Right atrium auricular region (tissue), 2 donors: ENCODE data around the gene ZNF132. TPM values are rescaled to one million over a fixed set of nuclear protein-coding genes. Genes with fewer than 3 reads are reported as not detected.
"Not testable (repeated sequence)": the region's sequence is repeated elsewhere in the genome, so short reads cannot be mapped to it uniquely, and the experiment has no call there.

ENCODE experiments used
- DNase-seq: peaks from one replicate; pipeline ENCODE4 v3.0.0-alpha.2; 2019; ENCODE audit warnings: low spot score
- H3K27ac ChIP-seq, 2 donors: fragments of 200-600 bp; sonication (generic); 1 replicate in 1 of 2; 2 replicates in 1 of 2; pipeline ENCODE4 v1.5.1; 2016 to 2019
- H3K27me3 ChIP-seq, 2 donors: fragments of 200-600 bp; sonication (generic); one replicate each; pipeline versions ENCODE4 v1.5.1 to v1.6.0; 2017 to 2019
- H3K36me3 ChIP-seq: fragments of 200-600 bp; sonication (generic); one replicate; pipeline ENCODE4 v1.5.1; 2016
- H3K4me1 ChIP-seq, 2 donors: fragments of 200-600 bp; sonication (generic); one replicate each; pipeline versions ENCODE4 v1.5.1 to v1.6.0; 2017 to 2019
- H3K4me3 ChIP-seq, 2 donors: fragments of 200-600 bp; sonication (generic); 1 replicate in 1 of 2; 2 replicates in 1 of 2; pipeline ENCODE4 v1.5.1; 2017 to 2019; ENCODE audit warnings: mild to moderate bottlenecking in 1 of 2, moderate library complexity in 1 of 2
- H3K9me3 ChIP-seq, 2 donors: fragments of 200-600 bp; sonication (generic); one replicate each; pipeline ENCODE4 v1.5.1; 2019
- total RNA-seq, 2 donors: library from RNA; depleted of rRNA; stranded (reverse); fragments of >200 nt; gene quantifications; one replicate each; pipeline ENCODE4 v1.1.0, GENCODE V29; 2016
- TF ChIP-seq, protein P1 (sequence below), 2 donors: fragments of 200-600 bp; sonication (generic); IDR thresholded peaks; one replicate each; pipeline ENCODE4 v1.5.1; 2019; ENCODE audit warnings: antibody characterized with exemption in 2 of 2

Gene ZNF132
- total RNA-seq, 2 donors from 2014 or later, result 2.7 to 3.1 TPM

GRCh38 chr19:58456111-58456510 lies 16.2 kb upstream of the ZNF132 start:
- Histone ChIP-seq H3K4me1 (peaks cover 0 to 8% of the 10 kb centered on the region in 2 donors), H3K9me3 (no peaks in the 10 kb centered on the region), H3K27me3 (no peaks in the 10 kb centered on the region), H3K36me3 (peaks cover 8% of the 10 kb centered on the region), H3K4me3 (no peak overlapping the region), H3K27ac (no peak overlapping the region)
- no peak for DNase-seq
- TF ChIP-seq, protein P1, sequence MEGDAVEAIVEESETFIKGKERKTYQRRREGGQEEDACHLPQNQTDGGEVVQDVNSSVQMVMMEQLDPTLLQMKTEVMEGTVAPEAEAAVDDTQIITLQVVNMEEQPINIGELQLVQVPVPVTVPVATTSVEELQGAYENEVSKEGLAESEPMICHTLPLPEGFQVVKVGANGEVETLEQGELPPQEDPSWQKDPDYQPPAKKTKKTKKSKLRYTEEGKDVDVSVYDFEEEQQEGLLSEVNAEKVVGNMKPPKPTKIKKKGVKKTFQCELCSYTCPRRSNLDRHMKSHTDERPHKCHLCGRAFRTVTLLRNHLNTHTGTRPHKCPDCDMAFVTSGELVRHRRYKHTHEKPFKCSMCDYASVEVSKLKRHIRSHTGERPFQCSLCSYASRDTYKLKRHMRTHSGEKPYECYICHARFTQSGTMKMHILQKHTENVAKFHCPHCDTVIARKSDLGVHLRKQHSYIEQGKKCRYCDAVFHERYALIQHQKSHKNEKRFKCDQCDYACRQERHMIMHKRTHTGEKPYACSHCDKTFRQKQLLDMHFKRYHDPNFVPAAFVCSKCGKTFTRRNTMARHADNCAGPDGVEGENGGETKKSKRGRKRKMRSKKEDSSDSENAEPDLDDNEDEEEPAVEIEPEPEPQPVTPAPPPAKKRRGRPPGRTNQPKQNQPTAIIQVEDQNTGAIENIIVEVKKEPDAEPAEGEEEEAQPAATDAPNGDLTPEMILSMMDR (IDR thresholded peaks at IDR 0.05), result no peak

GRCh38 chr19:58455306-58455705 lies 15.4 kb upstream of the ZNF132 start:
- Histone ChIP-seq H3K27ac (no peak overlapping the region), H3K4me1 (peaks cover 0 to 11% of the 10 kb centered on the region in 2 donors), H3K27me3 (no peaks in the 10 kb centered on the region), H3K9me3 (no peaks in the 10 kb centered on the region), H3K36me3 (peaks cover 8% of the 10 kb centered on the region), H3K4me3 (no peak overlapping the region)
- no peak for DNase-seq
- TF ChIP-seq, protein P1 (IDR thresholded peaks at IDR 0.05), result no peak

- peaks cover 8% of the 10 kb centered on the region for H3K36me3 ChIP-seq
- H3K27ac ChIP-seq, result no peak overlapping the region
- TF ChIP-seq, protein P1 (IDR thresholded peaks at IDR 0.05), result no peak
- DNase-seq, result no peak
- peaks cover 0 to 11% of the 10 kb centered on the region in 2 donors for H3K4me1 ChIP-seq
- no peaks in the 10 kb centered on the region for H3K27me3 ChIP-seq
- peaks cover 0 to 4% of the 10 kb centered on the region in 2 donors for H3K9me3 ChIP-seq
- no peak overlapping the region for H3K4me3 ChIP-seq
Observed at GRCh38 chr19:58453743-58454142, 13.8 kb upstream of the ZNF132 start.

DNA sequence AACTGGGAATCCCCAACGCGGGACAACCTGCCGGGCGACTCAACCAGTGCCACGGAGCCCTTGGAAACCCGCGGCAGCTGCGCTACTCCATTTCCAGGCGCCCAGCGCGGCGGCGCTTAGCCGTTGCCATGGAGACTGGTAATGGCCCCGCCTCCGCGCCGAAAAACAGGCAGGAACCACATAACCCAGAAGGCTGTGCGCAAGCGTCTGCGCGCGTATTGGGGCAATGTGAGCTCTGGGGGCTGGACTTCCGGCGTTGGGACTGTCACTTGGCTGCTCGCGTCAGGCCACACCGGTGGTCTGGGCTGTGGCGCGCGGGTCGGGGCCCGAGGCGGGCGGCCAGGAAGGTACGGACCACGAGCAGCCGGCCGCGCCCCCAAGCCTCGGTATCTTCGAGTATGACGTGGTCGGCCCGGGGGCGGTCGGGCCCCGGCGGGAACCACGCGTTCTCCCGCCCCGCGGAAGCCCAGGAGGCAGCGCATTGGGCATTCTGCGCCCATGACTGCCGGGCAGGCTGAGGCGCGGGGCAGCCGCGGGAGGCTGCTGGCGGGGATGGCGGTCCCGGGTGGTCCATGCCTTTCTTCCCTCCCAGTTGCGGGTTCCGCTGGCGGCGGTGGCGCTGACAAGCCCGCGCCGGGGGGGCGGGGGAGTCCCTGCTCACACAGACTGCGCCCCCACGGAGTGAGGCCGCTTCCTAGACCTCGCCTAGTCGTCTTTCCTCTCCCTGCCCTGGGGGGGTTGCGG lies 11.6 kb upstream of the ZNF132 start, which contains the start of gene ZNF324B:
Gene ZNF324B, plus strand, starts transcription at position 265 of the 744 bp plus-strand sequence. CDS start 2,080 bp downstream, outside the sequence.
- Histone ChIP-seq H3K27ac (peak within 1 kb of the TSS; percentile 55 to 75), H3K27me3 (no peaks in the 10 kb centered on the region), H3K4me3 (peak within 1 kb of the TSS; percentile 65 to 95), H3K36me3 (peaks cover 5% of the 10 kb centered on the region), H3K9me3 (peaks cover 0 to 6% of the 10 kb centered on the region in 2 donors), H3K4me1 (peaks cover 0 to 11% of the 10 kb centered on the region in 2 donors)
- peak; percentile 96 for DNase-seq
- TF ChIP-seq, protein P1 (IDR thresholded peaks at IDR 0.05), result no peak

DNA sequence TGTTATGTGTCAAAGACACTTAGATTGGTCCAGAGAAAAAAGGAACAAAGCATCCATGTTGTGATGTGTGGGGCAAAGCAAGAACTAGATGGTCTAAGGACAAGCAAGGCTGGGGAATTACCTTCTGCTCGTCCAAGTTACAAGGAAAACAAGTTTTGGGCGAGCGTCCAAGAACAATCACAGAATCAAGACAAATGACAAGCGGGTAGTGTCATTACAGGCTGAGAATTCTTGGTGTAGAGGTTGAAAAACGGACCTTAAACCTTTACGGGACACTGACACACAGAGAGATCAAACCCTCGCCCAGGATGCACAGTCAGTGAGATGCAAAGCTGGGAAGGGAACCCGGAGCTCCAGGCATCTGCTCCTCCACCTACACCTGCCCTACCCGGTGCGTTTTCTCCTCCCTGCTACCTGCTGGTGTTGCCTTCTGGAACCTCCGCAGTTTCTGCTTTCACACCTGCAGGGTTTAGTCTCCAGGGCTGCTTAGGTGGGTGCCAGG lies 11.0 kb upstream of the ZNF132 start:
- TF ChIP-seq, protein P1 (IDR thresholded peaks at IDR 0.05), result no peak
- H3K4me1 ChIP-seq, result peaks cover 0 to 11% of the 10 kb centered on the region in 2 donors
- no peak for DNase-seq
- peaks cover 0 to 6% of the 10 kb centered on the region in 2 donors for H3K9me3 ChIP-seq
- H3K4me3 ChIP-seq, result peak overlapping the region; percentile 65 to 95
- peak overlapping the region in 1 of 2 donors; percentile 75 for H3K27ac ChIP-seq
- no peaks in the 10 kb centered on the region for H3K27me3 ChIP-seq
- H3K36me3 ChIP-seq, result no peaks in the 10 kb centered on the region

- peaks cover 0 to 11% of the 10 kb centered on the region in 2 donors for H3K4me1 ChIP-seq
- not testable (repeated sequence) for H3K27me3 ChIP-seq, DNase-seq, H3K9me3 ChIP-seq, H3K27ac ChIP-seq, H3K36me3 ChIP-seq, H3K4me3 ChIP-seq
Observed at GRCh38 chr19:58449980-58450379, 10.0 kb upstream of the ZNF132 start.

GRCh38 chr19:58448860-58449259 lies 8.9 kb upstream of the ZNF132 start:
- not testable (repeated sequence) for H3K9me3 ChIP-seq, DNase-seq, H3K27me3 ChIP-seq, H3K27ac ChIP-seq, H3K4me3 ChIP-seq, H3K36me3 ChIP-seq
- peaks cover 0 to 11% of the 10 kb centered on the region in 2 donors for H3K4me1 ChIP-seq

DNA sequence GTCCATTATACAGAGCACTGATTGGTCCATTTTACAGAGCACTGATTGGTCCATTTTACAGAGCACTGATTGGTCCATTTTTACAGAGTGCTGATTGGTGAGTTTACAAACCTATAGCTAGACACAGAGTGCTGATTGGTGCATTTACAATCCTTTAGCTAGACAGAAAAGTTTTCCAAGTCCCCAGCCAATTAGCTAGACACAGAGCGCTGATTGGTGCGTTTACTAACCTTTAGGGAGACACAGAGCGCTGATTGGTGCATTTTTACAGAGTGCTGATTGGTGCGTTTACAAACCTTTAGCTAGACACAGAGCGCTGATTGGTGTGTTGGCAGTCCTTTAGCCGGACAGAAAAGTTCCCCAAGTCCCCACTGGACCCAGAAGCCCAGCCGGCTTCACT lies 3.0 kb upstream of the ZNF132 start:
- not testable (repeated sequence) for H3K36me3 ChIP-seq, H3K4me3 ChIP-seq, H3K27ac ChIP-seq, DNase-seq, H3K9me3 ChIP-seq, H3K27me3 ChIP-seq
- peaks cover 0 to 20% of the 10 kb centered on the region in 2 donors for H3K4me1 ChIP-seq
